NAMALWA (cell line): ENCODE measurements around the gene RAP1A.
"Not testable (repeated sequence)": the region's sequence is repeated elsewhere in the genome, so short reads cannot be mapped to it uniquely, and the experiment has no call there.

ENCODE experiments used
- DNase-seq: peaks from one replicate; pipeline ENCODE4 v3.0.0-alpha.2; 2015; ENCODE audit warnings: low spot score

The RAP1A gene

GRCh38 chr1:111666828-111667227, 47.2 kb downstream of the RAP1A start:
- no peak for DNase-seq

DNA sequence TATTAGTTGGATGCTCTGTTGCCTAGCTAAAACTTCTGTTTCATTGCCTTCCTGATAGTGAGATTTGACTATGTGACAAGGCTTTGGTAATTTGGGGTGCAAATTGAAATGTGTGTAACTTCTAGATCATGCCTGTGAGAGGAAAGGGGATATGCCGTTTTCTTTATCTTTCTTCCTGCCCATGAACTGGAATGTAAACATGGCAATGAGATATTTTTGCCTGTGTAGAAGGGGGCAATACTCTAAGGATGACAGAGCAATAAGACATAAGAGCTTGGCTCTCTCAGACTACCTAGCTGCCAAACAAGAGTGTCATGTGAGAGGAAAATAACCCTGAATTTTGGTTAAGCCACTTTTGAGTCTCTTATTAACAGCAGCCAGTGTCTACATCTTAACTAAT, 49.7 kb downstream of the RAP1A start:
- no peak for DNase-seq

DNA sequence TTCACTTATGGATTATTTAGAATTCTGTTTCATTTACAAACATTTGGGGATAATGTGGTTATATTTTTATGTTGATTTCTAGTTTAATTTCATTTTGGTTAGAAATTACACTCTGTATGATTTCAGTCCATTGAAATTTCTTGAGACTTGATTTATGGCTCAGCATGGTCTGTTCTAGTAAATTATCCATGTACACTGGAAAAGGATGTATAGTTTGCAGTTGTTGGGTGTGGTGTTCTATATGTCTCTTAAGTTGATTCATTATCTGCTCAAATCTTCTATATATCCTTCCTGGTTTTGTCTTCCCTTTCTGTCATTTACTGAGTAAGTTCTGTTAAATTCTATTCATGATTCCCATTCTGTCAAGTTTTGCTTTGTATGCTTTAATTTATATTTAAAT, 52.3 kb downstream of the RAP1A start:
- DNase-seq = no peak

DNA sequence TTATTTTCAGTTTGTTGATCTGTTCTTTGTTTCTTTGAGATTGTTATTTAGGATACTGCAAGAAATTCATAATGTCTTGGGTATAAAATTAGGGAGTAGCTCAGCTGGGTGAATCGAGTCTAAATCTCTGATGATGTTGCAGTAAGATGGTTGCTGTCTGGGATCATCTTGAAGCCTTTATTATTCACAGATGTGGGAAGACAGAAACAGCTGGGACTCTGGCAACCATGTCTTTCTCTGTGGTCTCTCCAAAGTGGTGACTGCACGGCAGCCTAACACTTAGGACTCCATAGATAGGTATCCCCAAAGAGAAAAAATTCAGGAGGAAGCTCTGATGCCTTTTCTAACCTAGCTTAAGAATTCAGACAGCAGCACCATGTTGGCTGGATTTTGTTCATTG, 52.7 kb downstream of the RAP1A start:
- no peak for DNase-seq

DNA sequence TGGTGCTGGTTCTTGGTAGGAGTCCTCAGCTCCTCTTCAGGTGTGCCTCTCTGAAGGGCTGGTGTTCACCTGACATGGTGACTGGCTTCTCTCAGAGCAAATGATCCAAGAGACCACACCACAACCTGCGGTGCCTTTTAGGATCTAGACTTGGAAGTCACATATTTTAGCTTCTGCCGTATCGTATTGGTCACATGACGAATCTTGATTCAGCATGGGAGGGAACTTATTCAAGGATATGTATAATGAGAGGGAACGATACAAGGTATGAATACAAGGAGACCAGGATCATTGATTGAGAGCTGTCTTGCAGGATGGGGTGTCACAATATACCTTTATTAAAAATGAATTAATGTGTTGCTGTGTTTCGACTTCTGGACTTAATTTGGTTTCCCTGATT, 58.0 kb downstream of the RAP1A start:
- DNase-seq = no peak

DNA sequence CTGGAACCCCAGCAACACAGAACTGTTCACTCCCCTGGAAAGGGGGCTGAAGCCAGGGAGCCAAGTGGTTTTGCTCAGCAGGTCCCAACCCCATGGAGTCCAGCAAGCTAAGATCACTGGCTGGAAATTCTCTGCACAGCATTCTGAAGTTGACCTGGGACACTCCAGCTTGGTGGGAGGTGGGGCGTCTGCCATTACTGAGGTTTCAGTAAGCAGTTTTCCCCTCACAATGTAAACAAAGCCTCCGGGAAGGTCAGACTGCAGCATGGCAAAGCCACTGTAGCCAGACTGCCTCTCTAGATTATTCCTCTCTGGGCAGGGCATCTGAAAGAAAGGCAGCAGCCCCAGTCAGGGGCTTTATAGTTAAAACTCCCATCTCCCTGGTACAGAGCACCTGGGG, 60.0 kb downstream of the RAP1A start:
- no peak for DNase-seq

DNA sequence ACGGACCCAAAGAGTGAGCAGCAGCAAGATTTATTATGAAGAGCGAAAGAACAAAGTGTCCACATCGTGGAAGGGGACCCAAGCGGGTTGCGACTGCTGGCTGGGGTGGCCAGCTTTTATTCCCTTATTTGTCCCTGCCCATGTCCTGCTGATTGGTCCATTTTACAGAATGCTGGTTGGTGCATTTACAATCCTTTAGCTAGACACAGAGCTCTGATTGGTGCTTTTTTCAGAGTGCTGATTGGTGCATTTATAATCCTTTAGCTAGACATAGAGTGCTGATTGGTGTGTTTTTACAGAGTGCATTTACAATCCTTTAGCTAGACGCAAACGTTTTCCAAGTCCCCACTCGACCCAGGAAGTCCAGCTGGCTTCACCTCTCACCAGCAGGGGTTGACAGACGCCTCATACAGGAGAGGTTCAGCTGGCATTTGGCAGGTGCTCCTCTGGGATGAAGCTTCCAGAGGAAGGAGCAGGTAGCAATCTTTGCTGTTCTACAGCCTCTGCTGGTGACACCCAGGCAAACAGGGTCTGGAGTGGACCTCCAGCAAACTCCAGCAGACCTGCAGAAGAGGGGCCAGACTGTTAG, 60.7 kb downstream of the RAP1A start:
- DNase-seq = not testable (repeated sequence)

GRCh38 chr1:111685293-111686153, 65.9 kb downstream of the RAP1A start:
- not testable (repeated sequence) for DNase-seq

- DNase-seq = no peak
Measured at GRCh38 chr1:111690306-111690617, 70.7 kb downstream of the RAP1A start.

GRCh38 chr1:111691886-111692285, 72.3 kb downstream of the RAP1A start:
- DNase-seq = no peak

- no peak for DNase-seq
Measured at GRCh38 chr1:111695801-111696200, 76.2 kb downstream of the RAP1A start.

- no peak for DNase-seq
Measured at GRCh38 chr1:111696330-111696729, 76.7 kb downstream of the RAP1A start.

DNA sequence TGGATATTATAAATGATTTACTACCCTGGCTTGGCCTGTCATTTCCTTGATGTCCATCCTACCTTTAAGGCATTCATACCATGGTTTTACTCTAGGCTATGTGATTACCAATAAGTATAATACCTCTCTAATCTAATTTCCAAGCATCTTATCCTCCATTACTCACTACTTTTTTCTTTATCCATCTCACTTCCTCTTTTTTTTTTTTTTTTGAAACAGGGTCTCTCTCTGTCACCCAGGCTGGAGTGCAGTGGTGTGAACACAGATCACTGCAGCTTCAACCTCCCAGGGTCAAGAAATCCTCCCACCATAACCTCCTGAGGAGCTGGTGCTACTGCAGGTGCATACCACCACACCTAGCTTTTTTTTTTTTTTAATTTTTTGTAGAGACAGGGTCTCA, 79.7 kb downstream of the RAP1A start:
- no peak for DNase-seq

GRCh38 chr1:111702504-111703050, 83.0 kb downstream of the RAP1A start:
- DNase-seq = no peak

- DNase-seq = no peak
Measured at GRCh38 chr1:111704240-111704639, 84.7 kb downstream of the RAP1A start.

GRCh38 chr1:111704776-111705175, 85.2 kb downstream of the RAP1A start:
- DNase-seq = no peak

- DNase-seq = no peak
Measured at GRCh38 chr1:111705841-111706240, 86.3 kb downstream of the RAP1A start.

- no peak for DNase-seq
Measured at GRCh38 chr1:111706921-111707320, 87.3 kb downstream of the RAP1A start.

GRCh38 chr1:111707906-111708305, 88.3 kb downstream of the RAP1A start:
- DNase-seq = no peak

- no peak for DNase-seq
Measured at GRCh38 chr1:111709986-111710385, 90.4 kb downstream of the RAP1A start.

GRCh38 chr1:111716333-111716732, 96.7 kb downstream of the RAP1A start:
- no peak for DNase-seq

DNA sequence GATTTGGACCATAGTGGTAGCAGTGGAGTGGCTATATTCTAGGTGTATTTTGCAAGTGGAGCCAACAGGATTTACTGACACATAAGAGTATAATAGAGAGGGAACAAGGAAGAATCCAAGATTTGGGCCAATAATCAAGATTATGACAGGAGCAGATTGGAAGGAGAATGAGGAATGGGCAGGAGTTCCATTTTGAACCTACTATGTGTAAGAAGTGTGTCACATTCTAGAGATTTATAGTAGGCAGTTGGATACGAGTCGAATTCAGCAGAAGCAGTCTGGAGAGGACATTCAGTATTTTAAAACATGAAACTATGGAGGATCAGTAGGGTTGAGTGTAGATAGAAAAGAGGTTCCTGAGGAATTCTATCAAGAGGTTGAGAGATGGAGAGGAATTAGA, 97.9 kb downstream of the RAP1A start:
- DNase-seq = no peak

DNA sequence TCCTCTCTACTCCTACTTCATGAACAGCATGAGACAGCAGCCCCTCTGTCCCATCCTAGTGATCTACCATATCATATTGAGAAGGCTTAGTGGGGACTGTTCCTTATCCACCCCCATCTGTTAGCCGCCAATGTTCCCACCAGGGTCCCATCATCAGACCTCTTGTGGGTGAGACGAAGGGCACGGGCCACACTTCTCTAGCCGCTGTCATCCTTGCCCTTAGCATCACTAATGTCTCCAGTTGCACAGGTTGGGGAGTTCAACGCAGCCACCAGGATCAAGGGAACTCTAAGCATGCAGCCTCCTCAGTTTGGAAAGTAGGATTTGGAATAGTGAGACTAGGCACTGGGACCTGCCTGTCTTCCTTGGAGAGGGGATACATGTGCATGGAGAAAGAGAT, 99.5 kb downstream of the RAP1A start:
- DNase-seq = no peak

DNA sequence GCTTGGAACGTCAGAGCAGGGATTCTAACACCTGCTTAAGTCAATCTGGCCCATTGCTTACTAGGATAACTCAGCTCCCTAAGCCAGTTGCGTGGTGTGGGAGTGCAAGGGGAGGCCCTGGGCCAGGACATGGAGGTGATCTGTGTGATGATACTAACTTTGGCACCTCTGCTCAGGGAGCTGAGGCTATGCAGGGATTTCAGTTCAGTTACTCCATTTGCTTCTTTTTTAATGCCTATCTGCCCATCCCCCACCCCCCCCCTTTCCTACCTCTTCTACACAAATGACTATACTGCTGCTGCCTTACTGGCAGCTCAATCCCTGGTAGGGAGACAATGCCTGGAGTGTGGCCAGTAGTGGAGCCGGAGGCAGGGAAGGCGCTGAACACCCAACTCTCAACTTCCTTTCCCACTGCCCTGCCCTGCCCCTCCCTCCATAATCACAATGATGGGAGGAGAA, 100.1 kb downstream of the RAP1A start:
- DNase-seq = no peak
